Measurements from ENCODE around the gene TSPAN2.

DNA sequence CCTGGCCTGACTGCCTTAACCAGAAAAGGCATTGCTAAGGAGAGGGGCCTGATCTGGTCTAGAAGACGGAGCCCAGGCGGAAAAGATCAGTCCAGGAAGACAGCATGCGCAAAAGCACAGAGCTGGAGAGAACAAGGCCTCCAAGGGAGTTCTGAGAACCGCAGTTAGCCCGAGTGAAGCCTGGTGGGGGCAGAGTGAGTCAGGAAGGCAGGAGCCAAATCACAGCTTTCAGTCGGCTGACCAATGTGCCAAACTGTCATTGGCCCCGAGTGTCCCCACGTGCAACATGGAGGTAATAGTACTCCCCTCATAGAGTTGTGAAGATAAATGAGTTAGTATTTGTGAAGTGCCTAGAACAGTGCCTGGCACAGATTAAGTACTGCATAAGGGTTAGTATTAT is 1.2 kb upstream of the TSPAN2 start:
- TF ChIP-seq, protein P1, sequence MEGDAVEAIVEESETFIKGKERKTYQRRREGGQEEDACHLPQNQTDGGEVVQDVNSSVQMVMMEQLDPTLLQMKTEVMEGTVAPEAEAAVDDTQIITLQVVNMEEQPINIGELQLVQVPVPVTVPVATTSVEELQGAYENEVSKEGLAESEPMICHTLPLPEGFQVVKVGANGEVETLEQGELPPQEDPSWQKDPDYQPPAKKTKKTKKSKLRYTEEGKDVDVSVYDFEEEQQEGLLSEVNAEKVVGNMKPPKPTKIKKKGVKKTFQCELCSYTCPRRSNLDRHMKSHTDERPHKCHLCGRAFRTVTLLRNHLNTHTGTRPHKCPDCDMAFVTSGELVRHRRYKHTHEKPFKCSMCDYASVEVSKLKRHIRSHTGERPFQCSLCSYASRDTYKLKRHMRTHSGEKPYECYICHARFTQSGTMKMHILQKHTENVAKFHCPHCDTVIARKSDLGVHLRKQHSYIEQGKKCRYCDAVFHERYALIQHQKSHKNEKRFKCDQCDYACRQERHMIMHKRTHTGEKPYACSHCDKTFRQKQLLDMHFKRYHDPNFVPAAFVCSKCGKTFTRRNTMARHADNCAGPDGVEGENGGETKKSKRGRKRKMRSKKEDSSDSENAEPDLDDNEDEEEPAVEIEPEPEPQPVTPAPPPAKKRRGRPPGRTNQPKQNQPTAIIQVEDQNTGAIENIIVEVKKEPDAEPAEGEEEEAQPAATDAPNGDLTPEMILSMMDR (conservative IDR thresholded peaks at IDR 0.05), result no peak
- TF ChIP-seq EZH2 (IDR thresholded peaks at IDR 0.05; ENCODE audit: low read depth), result no peak

All from PC-9 (cell line).